Adrenal gland (tissue), 12 donors: ENCODE measurements around the gene TTC8. TPM values are rescaled to one million over a fixed set of nuclear protein-coding genes. Genes with fewer than 3 reads are reported as not detected.
A peak's percentile ranks its signal among the peaks of the same experiment; 100 is the strongest.
"Not testable (repeated sequence)": the region's sequence is repeated elsewhere in the genome, so short reads cannot be mapped to it uniquely, and the experiment has no call there.

Experiments
- DNase-seq, 7 donors: peaks; one replicate each; pipeline ENCODE4 v3.0.0-alpha.2; 2019 to 2020
- H3K27ac ChIP-seq, 5 donors: fragments of 200-600 bp; sonication (generic) in 4 of 5; 1 replicate in 3 of 5; 2 replicates in 2 of 5; pipeline versions ENCODE4 v1.5.1 to v1.8.0; 2016 to 2020; ENCODE audit warnings: mild to moderate bottlenecking in 1 of 5
- H3K27me3 ChIP-seq: fragments of 200-600 bp; 2 replicates; pipeline ENCODE4 v1.8.0; 2021
- H3K36me3 ChIP-seq, 2 donors: fragments of 200-600 bp; replicated peaks in 1 of 2; 1 replicate in 1 of 2; 2 replicates in 1 of 2; pipeline versions ENCODE4 v1.5.1 to v1.8.0; 2018 to 2022
- H3K4me1 ChIP-seq, 2 donors: fragments of 200-600 bp; replicated peaks in 1 of 2; 1 replicate in 1 of 2; 2 replicates in 1 of 2; pipeline versions ENCODE4 v1.5.1 to v1.8.0; 2018 to 2021
- H3K4me3 ChIP-seq, 4 donors: fragments of 200-600 bp; sonication (generic) in 3 of 4; one replicate each; pipeline ENCODE4 v1.5.1; 2016 to 2018
- H3K9me3 ChIP-seq, 3 donors: fragments of 200-600 bp; sonication (generic) in 1 of 3; replicated peaks in 1 of 3; 1 replicate in 2 of 3; 2 replicates in 1 of 3; pipeline versions ENCODE4 v1.5.1 to v1.8.0; 2016 to 2021
- POLR2A ChIP-seq, 2 donors: fragments of 450-650 bp; IDR thresholded peaks; one replicate each; pipeline ENCODE4 v1.6.1; 2017; ENCODE audit warnings: antibody characterized with exemption in 2 of 2, mild to moderate bottlenecking in 2 of 2, moderate library complexity in 1 of 2
- WGBS, 4 donors: extraction: QIAGEN DNeasy Blood & Tissue Kit in 2 of 4; methylation state at CpG; one replicate each; pipeline versions ENCODE4 v1.1.5 to v1.1.7; 2013 to 2017; 5-methylcytosine and 5-hydroxymethylcytosine counted together
- intact Hi-C, 2 donors: fragments of 100-400 bp; cut with DNase I; formaldehyde crosslinking; loops; one replicate each; pipeline versions ENCODE4 v1.14.1 to v1.15.0; 2022 to 2023
- polyA plus RNA-seq, 3 donors: library from polyadenylated mRNA; stranded (reverse); fragments of 200-250 nt in 2 of 3; fragments of 350-450 nt in 1 of 3; fragmentation: Illumina TruSeq in 1 of 3; extraction: RNeasy Lipid Tissue Mini Kit (QIAGEN cat#74804) in 1 of 3; gene quantifications; one replicate each; pipeline ENCODE4 v1.2.3, GENCODE V29; 2013 to 2014
- total RNA-seq, 9 donors: library from RNA; depleted of rRNA in 4 of 9; stranded (reverse); fragments of >200 nt in 4 of 9; fragments of 120-200 nt in 1 of 9; fragmentation: NEBNext Ultra II Directional in 1 of 9; extraction: Animal tissue kit (Norgen Biotek cat#: 25700) in 1 of 9; gene quantifications; one replicate each; pipeline versions ENCODE4 v1.1.0 to v1.2.4, GENCODE V29; 2013 to 2023
- TF ChIP-seq, protein P1 (sequence below), 6 experiments: fragments of 450-650 bp in 4 of 6; fragments of 200-600 bp in 2 of 6; sonication (generic) in 1 of 6; IDR thresholded peaks; 1 replicate in 5 of 6; 2 replicates in 1 of 6; pipeline versions ENCODE4 v1.5.1 to v1.8.0; 2016 to 2021; ENCODE audit warnings: antibody characterized with exemption in 6 of 6, mild to moderate bottlenecking in 2 of 6, moderate library complexity in 1 of 6
- donor health status: healthy with polysubstance abuse.
- donor health status: Bipolar disorder and iron deficiency.
- donor health status: DM: yes; HTN: yes; CAD: no.
- donor health status: DM: no; HTN: no; CAD: no.
- donor health status: DM: no; HTN: no; CAD: no.
- donor health status: DM: yes; HTN: yes; CAD: no.

Gene TTC8
- total and polyA plus RNA-seq, 12 donors = 40.4 to 184 (median 68.3) TPM

DNA sequence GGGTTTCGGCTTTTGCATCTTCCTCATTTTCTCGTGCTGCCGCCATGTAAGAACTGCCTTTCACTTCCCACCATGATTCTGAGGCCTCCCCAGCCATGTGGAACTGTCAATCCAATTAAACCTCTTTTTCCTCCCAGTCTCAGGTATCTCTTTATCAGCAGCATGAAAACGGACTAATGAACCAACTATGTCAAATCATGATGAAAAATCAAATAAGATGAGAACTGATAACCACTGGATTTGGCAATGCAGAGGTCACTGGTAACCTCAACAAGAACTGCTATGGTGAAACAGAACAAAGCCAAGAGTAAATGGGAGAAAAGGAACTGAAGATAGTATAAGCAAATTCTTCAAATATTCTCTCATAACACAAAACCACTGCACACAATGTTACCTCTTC lies 37.7 kb upstream of the TTC8 start:
- WGBS, 4 donors = 79 to 88% (median 81%) methylated on average over 4 of the region's 4 CpGs

DNA sequence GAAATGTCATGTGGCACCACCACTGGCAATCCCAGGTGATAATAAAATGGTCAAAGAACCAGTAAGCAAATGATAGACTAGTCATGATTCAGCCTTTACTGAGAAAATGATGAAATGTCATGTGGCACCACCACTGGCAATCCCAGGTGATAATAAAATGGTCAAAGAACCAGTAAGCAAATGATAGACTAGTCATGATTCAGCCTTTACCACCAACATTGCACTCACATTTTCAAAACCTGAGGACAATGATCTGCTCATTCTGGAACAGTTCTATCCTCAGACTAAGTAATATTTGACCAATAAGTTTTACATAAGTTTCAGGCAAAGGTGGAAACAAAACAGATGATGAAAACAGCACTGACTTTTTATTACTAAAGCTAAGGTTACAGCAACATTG lies 34.9 kb upstream of the TTC8 start:
- H3K27ac ChIP-seq, H3K36me3 ChIP-seq, H3K27me3 ChIP-seq, H3K4me1 ChIP-seq, H3K9me3 ChIP-seq, DNase-seq, intact Hi-C loops, H3K4me3 ChIP-seq: not testable (repeated sequence)

More for the DNA sequence above, 37.7 kb upstream of the TTC8 start:
- no peaks in the 10 kb centered on the region for H3K4me1 ChIP-seq
- no peaks in the 10 kb centered on the region for H3K9me3 ChIP-seq
- no peak for TF ChIP-seq POLR2A (IDR thresholded peaks at IDR 0.05)
- TF ChIP-seq, protein P1, sequence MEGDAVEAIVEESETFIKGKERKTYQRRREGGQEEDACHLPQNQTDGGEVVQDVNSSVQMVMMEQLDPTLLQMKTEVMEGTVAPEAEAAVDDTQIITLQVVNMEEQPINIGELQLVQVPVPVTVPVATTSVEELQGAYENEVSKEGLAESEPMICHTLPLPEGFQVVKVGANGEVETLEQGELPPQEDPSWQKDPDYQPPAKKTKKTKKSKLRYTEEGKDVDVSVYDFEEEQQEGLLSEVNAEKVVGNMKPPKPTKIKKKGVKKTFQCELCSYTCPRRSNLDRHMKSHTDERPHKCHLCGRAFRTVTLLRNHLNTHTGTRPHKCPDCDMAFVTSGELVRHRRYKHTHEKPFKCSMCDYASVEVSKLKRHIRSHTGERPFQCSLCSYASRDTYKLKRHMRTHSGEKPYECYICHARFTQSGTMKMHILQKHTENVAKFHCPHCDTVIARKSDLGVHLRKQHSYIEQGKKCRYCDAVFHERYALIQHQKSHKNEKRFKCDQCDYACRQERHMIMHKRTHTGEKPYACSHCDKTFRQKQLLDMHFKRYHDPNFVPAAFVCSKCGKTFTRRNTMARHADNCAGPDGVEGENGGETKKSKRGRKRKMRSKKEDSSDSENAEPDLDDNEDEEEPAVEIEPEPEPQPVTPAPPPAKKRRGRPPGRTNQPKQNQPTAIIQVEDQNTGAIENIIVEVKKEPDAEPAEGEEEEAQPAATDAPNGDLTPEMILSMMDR (IDR thresholded peaks at IDR 0.05) = no peak
- DNase-seq = no peak
- H3K4me3 ChIP-seq = no peak overlapping the region
- intact Hi-C loops = no loop called here
- H3K27me3 ChIP-seq = no peaks in the 10 kb centered on the region
- no peak overlapping the region for H3K27ac ChIP-seq
- H3K36me3 ChIP-seq = no peaks in the 10 kb centered on the region

DNA sequence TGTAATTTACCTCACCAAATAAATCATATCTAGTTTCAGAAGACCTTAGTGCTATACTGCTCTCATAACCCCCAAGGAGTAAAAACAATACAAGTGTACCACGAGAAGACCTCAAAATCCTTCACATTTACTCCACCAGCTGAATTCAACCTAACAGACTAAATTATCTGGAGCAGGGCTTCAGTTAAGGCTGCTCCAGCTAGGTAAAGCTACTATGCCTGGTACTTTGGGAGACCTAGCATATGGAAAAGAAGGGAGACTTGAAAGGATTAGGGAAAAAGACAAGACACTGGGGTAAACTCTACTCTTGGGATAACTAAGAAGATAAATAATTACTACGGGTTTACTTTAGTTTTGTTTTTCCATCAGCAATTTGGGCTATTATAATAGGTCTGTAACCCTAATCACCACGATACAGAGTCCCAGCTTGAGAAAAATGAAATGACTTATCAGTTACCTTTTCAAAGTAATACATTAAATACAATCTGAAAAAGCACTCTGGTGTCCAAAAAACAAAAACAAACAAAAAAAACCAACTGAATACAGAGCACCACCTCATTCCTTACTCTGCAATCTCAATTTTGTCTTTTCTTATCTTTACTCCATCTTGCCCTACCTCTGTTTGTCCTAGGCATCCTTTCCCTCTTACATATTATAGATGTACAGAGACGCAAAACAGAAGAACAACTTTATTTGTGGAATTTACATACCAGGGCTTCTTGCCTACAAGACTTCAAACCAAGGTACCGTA lies 33.8 kb upstream of the TTC8 start:
- H3K4me1 ChIP-seq = no peaks in the 10 kb centered on the region
- no peak for DNase-seq
- no peak overlapping the region for H3K4me3 ChIP-seq
- TF ChIP-seq POLR2A (IDR thresholded peaks at IDR 0.05) = no peak
- TF ChIP-seq, protein P1 (IDR thresholded peaks at IDR 0.05) = no peak
- WGBS, 4 donors = 85 to 91% (median 86%) methylated on average over 5 of the region's 5 CpGs
- no peaks in the 10 kb centered on the region for H3K9me3 ChIP-seq
- H3K36me3 ChIP-seq = no peaks in the 10 kb centered on the region
- H3K27ac ChIP-seq = peak overlapping the region in 1 of 5 donors; percentile 88
- intact Hi-C loops = loop anchor here in 1 of 2 donors (5.0 to 10.0 kb wide), 2 partner anchors 54 to 118 kb away; no protein-coding TSS in a partner anchor
- H3K27me3 ChIP-seq = no peaks in the 10 kb centered on the region

DNA sequence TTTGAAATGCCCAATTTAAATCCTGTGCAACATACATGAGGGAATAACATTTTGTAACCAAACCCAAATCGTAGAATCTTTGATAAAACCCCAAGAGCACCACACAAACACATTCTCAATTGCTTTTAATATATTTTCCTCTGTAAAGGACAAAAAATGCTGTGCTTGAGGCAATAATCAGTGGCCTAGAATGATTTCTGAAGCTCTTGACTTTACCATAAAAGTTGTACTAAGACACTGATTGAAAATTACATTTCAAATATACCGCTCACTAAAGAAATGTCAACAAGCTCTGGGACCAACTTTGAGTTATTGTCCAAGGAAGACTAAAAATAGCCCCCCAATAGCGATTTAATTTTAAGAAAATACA lies 33.2 kb upstream of the TTC8 start:
- TF ChIP-seq POLR2A (IDR thresholded peaks at IDR 0.05) = no peak
- TF ChIP-seq, protein P1 (IDR thresholded peaks at IDR 0.05) = no peak
- no peak for DNase-seq
- Histone ChIP-seq H3K4me1 (no peaks in the 10 kb centered on the region), H3K36me3 (no peaks in the 10 kb centered on the region), H3K27me3 (no peaks in the 10 kb centered on the region), H3K9me3 (no peaks in the 10 kb centered on the region), H3K4me3 (peak overlapping the region in 1 of 4 donors; percentile 93), H3K27ac (peak overlapping the region in 1 of 5 donors; percentile 88)
- WGBS, 4 donors = 55 to 65% (median 57%) methylated on average over 3 of the region's 3 CpGs
- intact Hi-C loops = loop anchor here in 1 of 2 donors (5.0 to 10.0 kb wide), 2 partner anchors 54 to 119 kb away; no protein-coding TSS in a partner anchor
